ENCODE measurements around the gene OXTR. TPM values are rescaled to one million over a fixed set of nuclear protein-coding genes. Genes with fewer than 3 reads are reported as not detected.

Gene OXTR
- total and polyA plus RNA-seq, 2 of the 13 experiments (the other 11 are each of a cell fraction or from before 2014, with no cell fraction given) = 0.36 to 0.95 TPM

DNA sequence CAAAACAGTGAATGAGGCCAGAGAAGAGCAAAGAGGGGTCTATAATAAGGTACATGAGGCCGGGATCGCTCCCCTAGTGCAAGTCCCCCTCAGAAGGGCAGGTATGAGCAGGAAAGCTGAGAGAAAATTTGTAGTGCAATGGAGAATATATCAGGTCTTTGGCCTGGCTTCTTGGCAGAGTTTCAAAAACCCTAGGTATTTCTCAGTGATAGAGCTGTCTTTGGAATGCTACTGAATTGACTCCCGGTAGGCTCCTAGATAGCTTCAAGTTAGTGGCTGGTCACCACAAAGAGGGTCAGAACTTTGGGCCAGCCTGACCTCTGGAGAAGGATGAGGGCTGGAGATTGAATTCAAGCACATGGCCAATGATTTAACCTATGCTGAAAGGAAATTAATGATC, 30.6 kb upstream of the OXTR start:
- DNase-seq (ENCODE audit: low spot score) = no peak
- Histone ChIP-seq H2AFZ (ENCODE audit: low read length) (no peak overlapping the region), H3K4me3 (replicated peaks in 1 of 3; ENCODE audit: insufficient read depth in 1 of 3, low read depth in 2 of 3, low read length in 3 of 3) (no peak overlapping the region), H3K27ac (ENCODE audit: extremely low read length, insufficient read depth, low read length) (no peak overlapping the region), H3K4me1 (ENCODE audit: insufficient read depth, low read length) (no peaks in the 10 kb centered on the region), H3K4me2 (ENCODE audit: low read depth, low read length) (no peak overlapping the region), H4K20me1 (ENCODE audit: insufficient read depth, low read length) (no peaks in the 10 kb centered on the region), H3K79me2 (ENCODE audit: insufficient read depth, low read length) (no peaks in the 10 kb centered on the region), H3K9me3 (ENCODE audit: low read length) (no peaks in the 10 kb centered on the region), H3K36me3 (replicated peaks in 1 of 2; ENCODE audit: control insufficient read depth in 1 of 2, insufficient read depth in 2 of 2, low read length in 2 of 2) (no peaks in the 10 kb centered on the region), H3K9ac (ENCODE audit: insufficient read depth, low read depth, low read length) (no peak overlapping the region), H3K27me3 (ENCODE audit: control insufficient read depth in 1 of 2, insufficient read depth in 2 of 2, low read length in 2 of 2) (no peaks in the 10 kb centered on the region)
- no peak for FAIRE-seq
- TF ChIP-seq, protein P1, sequence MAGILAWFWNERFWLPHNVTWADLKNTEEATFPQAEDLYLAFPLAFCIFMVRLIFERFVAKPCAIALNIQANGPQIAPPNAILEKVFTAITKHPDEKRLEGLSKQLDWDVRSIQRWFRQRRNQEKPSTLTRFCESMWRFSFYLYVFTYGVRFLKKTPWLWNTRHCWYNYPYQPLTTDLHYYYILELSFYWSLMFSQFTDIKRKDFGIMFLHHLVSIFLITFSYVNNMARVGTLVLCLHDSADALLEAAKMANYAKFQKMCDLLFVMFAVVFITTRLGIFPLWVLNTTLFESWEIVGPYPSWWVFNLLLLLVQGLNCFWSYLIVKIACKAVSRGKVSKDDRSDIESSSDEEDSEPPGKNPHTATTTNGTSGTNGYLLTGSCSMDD (CRISPR knock-in tag; IDR thresholded peaks at IDR 0.05) = no peak
- no peak for TF ChIP-seq ZNF3 (CRISPR knock-in tag; IDR thresholded peaks at IDR 0.05)
- TF ChIP-seq ZNF543 (CRISPR knock-in tag; IDR thresholded peaks at IDR 0.05) = no peak
- TF ChIP-seq, protein P2, sequence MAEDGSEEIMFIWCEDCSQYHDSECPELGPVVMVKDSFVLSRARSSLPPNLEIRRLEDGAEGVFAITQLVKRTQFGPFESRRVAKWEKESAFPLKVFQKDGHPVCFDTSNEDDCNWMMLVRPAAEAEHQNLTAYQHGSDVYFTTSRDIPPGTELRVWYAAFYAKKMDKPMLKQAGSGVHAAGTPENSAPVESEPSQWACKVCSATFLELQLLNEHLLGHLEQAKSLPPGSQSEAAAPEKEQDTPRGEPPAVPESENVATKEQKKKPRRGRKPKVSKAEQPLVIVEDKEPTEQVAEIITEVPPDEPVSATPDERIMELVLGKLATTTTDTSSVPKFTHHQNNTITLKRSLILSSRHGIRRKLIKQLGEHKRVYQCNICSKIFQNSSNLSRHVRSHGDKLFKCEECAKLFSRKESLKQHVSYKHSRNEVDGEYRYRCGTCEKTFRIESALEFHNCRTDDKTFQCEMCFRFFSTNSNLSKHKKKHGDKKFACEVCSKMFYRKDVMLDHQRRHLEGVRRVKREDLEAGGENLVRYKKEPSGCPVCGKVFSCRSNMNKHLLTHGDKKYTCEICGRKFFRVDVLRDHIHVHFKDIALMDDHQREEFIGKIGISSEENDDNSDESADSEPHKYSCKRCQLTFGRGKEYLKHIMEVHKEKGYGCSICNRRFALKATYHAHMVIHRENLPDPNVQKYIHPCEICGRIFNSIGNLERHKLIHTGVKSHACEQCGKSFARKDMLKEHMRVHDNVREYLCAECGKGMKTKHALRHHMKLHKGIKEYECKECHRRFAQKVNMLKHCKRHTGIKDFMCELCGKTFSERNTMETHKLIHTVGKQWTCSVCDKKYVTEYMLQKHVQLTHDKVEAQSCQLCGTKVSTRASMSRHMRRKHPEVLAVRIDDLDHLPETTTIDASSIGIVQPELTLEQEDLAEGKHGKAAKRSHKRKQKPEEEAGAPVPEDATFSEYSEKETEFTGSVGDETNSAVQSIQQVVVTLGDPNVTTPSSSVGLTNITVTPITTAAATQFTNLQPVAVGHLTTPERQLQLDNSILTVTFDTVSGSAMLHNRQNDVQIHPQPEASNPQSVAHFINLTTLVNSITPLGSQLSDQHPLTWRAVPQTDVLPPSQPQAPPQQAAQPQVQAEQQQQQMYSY (CRISPR knock-in tag; IDR thresholded peaks at IDR 0.05) = no peak
- TF ChIP-seq KLF13 (CRISPR knock-in tag; IDR thresholded peaks at IDR 0.05) = no peak
- TF ChIP-seq HNRNPH1 (optimal IDR thresholded peaks at IDR 0.05; ENCODE audit: low read depth, low read length) = no peak
- TF ChIP-seq, protein P3, sequence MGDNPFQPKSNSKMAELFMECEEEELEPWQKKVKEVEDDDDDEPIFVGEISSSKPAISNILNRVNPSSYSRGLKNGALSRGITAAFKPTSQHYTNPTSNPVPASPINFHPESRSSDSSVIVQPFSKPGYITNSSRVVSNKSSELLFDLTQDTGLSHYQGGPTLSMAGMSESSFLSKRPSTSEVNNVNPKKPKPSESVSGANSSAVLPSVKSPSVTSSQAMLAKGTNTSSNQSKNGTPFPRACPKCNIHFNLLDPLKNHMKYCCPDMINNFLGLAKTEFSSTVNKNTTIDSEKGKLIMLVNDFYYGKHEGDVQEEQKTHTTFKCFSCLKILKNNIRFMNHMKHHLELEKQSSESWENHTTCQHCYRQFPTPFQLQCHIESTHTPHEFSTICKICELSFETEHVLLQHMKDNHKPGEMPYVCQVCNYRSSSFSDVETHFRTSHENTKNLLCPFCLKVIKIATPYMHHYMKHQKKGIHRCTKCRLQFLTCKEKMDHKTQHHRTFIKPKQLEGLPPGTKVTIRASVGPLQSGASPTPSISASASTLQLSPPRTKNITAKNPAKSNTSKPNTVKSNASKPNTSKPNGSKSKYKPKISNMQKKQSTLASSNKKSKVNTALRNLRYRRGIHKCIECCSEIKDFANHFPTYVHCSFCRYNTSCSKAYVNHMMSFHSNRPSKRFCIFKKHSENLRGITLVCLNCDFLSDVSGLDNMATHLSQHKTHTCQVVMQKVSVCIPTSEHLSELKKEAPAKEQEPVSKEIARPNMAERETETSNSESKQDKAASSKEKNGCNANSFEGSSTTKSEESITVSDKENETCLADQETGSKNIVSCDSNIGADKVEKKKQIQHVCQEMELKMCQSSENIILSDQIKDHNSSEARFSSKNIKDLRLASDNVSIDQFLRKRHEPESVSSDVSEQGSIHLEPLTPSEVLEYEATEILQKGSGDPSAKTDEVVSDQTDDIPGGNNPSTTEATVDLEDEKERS (CRISPR knock-in tag; IDR thresholded peaks at IDR 0.05) = no peak
- TF ChIP-seq ZNF550 (CRISPR knock-in tag; IDR thresholded peaks at IDR 0.05; ENCODE audit: borderline replicate concordance) = no peak
- TF ChIP-seq, protein P4, sequence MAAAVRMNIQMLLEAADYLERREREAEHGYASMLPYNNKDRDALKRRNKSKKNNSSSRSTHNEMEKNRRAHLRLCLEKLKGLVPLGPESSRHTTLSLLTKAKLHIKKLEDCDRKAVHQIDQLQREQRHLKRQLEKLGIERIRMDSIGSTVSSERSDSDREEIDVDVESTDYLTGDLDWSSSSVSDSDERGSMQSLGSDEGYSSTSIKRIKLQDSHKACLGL (CRISPR knock-in tag; IDR thresholded peaks at IDR 0.05) = no peak
- no TSS peak for BruUV-seq (replicated peaks)
- WGBS (ENCODE audit: low lambda C conversion rate) = 15% methylated on average over 3 of the region's 3 CpGs
- no peak for ATAC-seq
- ChIA-PET CTCF (ENCODE audit: low intra/inter-chr PET ratio, low total read pairs) (no interaction called here), POLR2A (no interaction called here)
- in situ Hi-C loops (cut with HindIII; ENCODE audit: extremely low pct_ligation_motif_present, low pct_unique_long_range_greater_than_20kb) (no loop called here), intact Hi-C loops (cut with micrococcal nuclease; ENCODE audit: unreplicated experiment) (no loop called here)
